Fibroblast of skin of right quadriceps (primary cell): ENCODE measurements around the gene ZBTB7A.

Source experiments
- DNase-seq: peaks from one replicate; pipeline ENCODE4 v3.0.0-alpha.2; 2013

Gene ZBTB7A

GRCh38 chr19:4052114-4052992, 14.3 kb downstream of the ZBTB7A start:
- no peak for DNase-seq

GRCh38 chr19:4051175-4052101, 15.3 kb downstream of the ZBTB7A start:
- peak; percentile 43 for DNase-seq

DNA sequence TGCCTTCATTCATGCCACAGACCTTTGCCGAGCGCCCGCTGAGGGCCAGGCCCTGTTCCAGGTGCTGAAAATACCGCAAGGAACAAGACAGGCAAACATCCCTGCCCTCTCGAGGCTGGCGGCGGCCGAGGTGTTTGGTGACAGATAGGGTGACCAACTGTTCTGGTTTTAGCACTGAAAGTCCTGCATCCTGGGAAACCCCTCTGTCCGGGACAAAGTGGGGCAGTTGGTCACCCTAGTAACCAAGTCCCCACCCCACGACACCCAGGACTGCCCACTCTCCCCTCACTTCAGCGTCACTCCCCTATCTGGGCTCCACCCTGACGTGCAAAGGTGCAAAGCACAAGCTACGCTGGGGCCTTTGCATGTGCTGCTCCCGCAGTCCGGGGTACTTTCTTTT, 17.3 kb downstream of the ZBTB7A start:
- no peak for DNase-seq

GRCh38 chr19:4046946-4047683, 19.6 kb downstream of the ZBTB7A start:
- no peak for DNase-seq

DNA sequence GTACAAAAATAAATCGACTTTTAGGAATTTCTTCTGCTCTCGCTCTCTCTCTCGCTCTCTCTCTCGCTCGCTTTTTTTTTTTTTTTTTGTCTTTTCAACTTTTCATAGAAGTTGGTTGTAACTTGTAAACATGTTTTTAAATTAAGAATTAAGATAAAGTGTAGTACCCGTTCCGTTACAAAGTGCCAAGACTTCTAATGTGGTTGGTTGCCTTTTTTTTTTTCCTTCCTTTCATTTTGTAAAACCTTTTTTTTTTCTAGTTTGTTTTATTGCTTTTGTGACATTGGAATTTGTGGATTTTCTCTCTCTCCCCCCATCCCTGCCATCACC, 20.4 kb downstream of the ZBTB7A start:
- no peak for DNase-seq

DNA sequence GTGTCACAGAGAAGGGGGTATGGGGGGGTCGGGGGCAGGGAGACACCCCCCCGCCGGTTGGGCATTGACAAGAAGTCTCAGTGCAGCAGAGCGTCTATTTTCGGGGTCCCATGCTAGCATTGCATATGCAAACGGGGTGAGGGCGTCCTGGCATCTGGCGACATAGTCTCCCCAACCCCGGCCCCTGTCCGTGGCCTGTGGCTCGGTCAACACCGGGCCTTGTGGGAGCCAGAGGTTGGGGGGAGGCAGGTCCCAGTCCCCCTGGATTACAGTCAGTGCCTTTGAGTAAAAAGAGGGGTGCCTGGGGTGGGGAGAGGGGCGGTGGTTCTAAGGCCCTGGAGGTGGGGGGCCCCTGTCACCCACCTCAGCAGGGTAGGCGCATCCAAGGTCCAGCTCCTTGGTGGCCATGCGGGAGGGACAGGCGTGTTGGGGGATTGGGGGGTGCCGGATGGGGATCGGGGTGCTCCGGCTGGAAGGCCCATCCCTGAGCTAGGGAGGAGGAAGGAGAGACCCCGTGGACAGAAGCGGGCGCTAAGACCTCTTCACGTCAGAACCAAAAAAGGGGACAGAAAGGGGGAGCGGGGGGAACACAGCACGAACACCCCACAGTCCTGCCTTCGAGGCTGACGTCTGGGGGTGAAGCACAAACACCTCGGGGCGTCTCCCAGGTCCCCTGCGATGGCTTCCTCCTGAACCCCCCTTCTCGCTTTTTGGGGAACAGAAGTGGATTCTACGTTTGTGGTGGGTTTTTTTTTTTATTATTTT, 20.9 kb downstream of the ZBTB7A start:
- DNase-seq: no peak

DNA sequence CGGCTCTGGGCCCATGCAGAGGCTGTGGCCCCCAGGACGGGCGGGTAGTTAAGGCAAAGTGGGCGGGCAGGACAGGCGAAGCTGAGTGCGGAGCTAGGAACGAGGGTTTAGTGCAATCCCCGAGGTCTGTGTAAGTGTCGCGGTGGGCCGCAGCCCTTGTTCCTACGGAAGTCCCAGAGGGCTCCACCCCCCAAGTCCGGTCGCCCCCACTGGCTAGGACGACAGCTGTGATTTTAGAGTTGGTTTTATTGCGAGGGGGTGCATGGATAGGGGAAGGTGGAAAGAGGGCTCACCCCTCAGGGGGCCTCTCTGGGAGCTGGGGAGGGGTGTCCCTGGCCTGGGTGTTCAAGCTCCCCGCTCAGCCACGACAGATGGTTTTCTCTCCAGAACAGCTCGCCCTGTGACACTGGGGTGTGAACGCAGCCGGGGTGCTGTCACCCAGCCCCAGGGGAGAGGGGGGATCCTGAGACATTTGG, 21.7 kb downstream of the ZBTB7A start:
- DNase-seq: no peak

DNA sequence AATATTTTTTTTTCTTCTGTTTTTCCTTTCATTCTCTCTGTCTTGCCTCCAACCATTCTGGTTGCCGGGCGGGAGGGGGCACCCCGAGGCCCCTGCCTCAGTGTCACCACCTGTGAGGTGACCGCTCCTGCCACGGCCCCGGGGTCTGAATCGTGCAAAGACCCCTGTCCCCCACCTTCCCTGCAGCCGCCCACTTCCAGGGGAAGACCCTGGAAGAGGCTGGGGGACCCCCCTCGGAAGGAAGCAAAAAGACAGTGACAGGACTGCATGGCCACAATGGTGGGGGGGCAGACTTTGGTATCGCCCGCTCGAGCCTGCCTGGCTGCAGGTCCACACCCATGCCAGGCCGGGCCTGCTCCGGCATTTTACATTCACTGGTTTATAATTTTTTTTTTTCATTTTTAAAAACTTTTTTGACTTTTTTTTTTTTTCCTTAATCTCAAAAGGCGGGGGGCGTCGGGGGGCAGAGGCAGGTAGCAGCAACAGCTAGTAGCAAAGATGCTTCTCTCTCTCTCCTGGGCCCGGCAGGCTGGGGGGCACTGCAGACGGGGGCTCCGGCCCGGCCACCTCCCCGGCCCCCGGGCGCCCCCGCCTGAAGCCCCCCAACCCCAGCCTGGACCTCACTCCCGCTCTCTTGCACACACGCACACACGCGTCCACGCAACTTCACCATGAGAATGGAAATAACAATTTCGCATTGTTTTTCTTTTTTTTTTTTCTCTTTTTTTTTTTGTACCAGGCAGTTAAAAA, 22.6 kb downstream of the ZBTB7A start:
- DNase-seq: no peak

GRCh38 chr19:4043401-4043800, 23.3 kb downstream of the ZBTB7A start:
- DNase-seq: no peak

DNA sequence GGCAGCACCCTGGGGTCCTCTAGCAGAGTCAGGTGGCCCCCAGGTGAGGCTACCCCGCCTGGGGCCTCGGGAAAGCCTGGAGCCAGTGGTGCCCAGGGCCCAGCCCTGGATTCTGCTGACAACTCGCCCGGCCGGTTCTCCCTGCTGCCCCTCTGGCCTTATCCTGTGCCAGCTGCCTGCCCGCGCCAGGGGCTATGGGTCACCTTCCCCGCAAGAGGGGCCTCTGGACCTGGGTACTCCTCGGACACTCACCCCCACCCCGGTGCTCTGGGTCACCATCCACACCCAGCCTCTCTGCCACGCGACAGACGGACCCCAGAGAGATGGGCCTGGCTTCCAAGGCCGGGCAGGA, 24.0 kb downstream of the ZBTB7A start:
- DNase-seq: no peak

DNA sequence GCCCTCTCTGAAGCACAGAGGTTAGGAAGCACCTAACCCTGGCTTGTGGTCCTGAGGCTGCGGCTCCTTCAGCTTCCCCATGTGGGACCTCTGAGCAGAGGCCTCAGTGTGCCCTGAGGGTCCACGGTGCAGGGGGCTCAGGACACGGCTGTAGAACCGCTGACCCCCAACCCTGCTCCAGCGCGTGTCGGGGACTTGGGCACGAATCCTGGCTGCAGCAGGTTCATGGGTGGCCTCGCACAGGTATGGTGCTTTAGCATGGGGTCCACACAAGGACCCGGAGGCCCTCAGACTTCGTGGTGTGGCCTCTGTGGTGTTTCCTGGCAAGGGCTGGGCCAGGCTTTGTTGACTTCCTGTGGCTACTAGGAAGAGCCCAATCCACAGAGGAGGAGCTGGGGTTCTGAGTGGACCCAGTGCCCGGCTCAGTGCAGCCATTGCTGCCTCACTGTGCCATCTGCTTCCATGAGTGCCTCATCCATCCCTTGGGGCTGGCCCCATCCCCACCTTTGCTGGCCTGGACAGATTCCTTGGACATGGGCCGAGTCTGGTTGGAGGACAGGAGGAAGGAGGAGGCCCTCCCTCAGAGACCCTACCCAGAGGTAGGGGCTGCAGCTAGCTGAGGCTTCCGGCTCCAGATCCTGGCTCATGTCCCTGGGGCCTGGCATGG, 24.5 kb downstream of the ZBTB7A start:
- no peak for DNase-seq

GRCh38 chr19:4038661-4039423, 27.9 kb downstream of the ZBTB7A start:
- DNase-seq: no peak

DNA sequence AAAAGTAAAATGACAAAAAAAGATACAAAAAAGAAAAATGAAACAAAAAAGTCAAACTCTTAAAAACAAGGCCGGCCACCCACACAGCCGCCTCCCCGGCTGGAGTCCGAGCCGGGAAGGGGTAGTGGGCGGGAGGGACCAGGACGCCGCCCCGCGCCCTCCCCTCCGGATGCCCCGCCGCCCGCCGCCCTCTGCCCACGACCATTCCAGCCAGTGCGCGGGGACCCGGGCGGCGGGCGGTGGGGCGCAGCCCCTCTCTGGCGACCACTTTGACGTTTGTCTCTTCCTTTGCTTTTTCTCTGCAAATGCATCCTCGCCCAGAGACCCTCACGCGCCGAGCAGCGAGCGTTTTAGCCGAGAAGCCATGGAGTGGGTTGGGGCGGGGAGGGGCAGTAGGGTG, 28.6 kb downstream of the ZBTB7A start:
- DNase-seq: no peak

- DNase-seq: no peak
Measured at GRCh38 chr19:4037301-4037949, 29.3 kb downstream of the ZBTB7A start.

GRCh38 chr19:4036576-4037300, 30.0 kb downstream of the ZBTB7A start:
- DNase-seq: no peak

DNA sequence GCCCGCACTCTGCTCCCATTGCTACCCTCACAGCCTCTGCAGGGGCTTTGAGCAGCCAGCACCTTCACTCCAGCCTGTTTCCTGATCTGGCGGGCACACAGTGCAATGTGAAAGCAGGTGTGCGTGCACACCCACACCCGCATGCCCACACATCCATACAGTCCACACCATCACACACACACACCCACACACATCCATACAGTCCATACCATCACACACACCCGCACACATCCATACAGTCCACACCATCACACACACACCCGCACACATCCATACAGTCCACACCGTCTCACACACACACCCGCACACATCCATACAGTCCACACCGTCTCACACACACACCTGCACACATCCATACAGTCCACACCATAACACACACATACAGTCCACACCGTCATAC, 31.1 kb downstream of the ZBTB7A start:
- DNase-seq: no peak

- no peak for DNase-seq
Measured at GRCh38 chr19:4035018-4035566, 31.6 kb downstream of the ZBTB7A start.
